ENCODE measurements around the gene ATP11C.

GRCh38 chrX:139850968-139851367 is 81.9 kb downstream of the ATP11C start:
- TF ChIP-seq, protein P1, sequence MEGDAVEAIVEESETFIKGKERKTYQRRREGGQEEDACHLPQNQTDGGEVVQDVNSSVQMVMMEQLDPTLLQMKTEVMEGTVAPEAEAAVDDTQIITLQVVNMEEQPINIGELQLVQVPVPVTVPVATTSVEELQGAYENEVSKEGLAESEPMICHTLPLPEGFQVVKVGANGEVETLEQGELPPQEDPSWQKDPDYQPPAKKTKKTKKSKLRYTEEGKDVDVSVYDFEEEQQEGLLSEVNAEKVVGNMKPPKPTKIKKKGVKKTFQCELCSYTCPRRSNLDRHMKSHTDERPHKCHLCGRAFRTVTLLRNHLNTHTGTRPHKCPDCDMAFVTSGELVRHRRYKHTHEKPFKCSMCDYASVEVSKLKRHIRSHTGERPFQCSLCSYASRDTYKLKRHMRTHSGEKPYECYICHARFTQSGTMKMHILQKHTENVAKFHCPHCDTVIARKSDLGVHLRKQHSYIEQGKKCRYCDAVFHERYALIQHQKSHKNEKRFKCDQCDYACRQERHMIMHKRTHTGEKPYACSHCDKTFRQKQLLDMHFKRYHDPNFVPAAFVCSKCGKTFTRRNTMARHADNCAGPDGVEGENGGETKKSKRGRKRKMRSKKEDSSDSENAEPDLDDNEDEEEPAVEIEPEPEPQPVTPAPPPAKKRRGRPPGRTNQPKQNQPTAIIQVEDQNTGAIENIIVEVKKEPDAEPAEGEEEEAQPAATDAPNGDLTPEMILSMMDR (IDR thresholded peaks at IDR 0.05; ENCODE audit: low read depth, low read length, poor library complexity, severe bottlenecking): no peak
- TF ChIP-seq EZH2phosphoT487 (IDR thresholded peaks at IDR 0.05; ENCODE audit: borderline replicate concordance, low read length): no peak
